Measurements from ENCODE around the gene BCL3. TPM values are rescaled to one million over a fixed set of nuclear protein-coding genes. Genes with fewer than 3 reads are reported as not detected.

BCL3 gene
- total and polyA plus RNA-seq, 2 of the 4 experiments (the other 2 are of a cell fraction) = 1.6 to 26.0 TPM

DNA sequence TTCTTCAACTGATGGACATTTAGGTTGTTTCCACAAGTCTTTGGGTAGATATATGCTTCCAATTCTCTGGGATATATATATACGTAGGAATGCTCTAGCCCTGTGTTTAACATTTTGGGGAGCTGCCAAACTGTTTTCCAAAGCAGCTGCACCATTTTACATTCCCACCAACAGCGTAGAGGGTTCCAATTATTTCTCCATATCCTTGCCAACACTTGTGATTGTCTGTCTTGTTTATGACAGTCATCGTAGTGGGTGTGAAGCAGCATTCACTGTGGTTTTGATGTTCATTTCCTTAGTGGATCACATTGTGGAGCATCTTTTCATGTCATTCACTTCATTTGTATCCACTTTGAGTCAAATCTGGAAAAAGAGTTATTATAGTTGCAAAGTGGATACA is 24.5 kb downstream of the BCL3 start:
- H3K27me3 ChIP-seq (ENCODE audit: control insufficient read depth, insufficient read depth, low read length) = no peaks in the 10 kb centered on the region

More for the DNA sequence above, 24.5 kb downstream of the BCL3 start:
- in situ Hi-C loops (cut with MboI; ENCODE audit: low sequenced_read_pairs) (loop anchor here (5.0 kb wide), 1 partner anchor 51 kb away; no protein-coding TSS in a partner anchor), intact Hi-C loops (cut with micrococcal nuclease) (loop anchor here (5.0 kb wide), 1 partner anchor 186 kb away; no protein-coding TSS in a partner anchor), dilution Hi-C loops (cut with HindIII; ENCODE audit: low sequenced_read_pairs, unreplicated experiment) (no loop called here)
- Histone ChIP-seq H4K8ac (ENCODE audit: low read depth in 2 of 2, low read length in 2 of 2) (peak overlapping the region; percentile 60 to 90), H3K9ac (ENCODE audit: low read depth, low read length) (no peak overlapping the region), H4K20me1 (ENCODE audit: insufficient read depth, low read length) (no peaks in the 10 kb centered on the region), H4K5ac (ENCODE audit: low read depth, low read length) (no peak overlapping the region), H3K4me2 (ENCODE audit: low read depth, low read length) (no peak overlapping the region), H3K4me3 (ENCODE audit: insufficient read depth, low read depth, low read length) (no peak overlapping the region), H2AFZ (replicated peaks; ENCODE audit: low read length, poor library complexity) (no peak overlapping the region), H3K9me3 (ENCODE audit: control insufficient read depth, insufficient read depth, low read length) (no peaks in the 10 kb centered on the region; the same call in 1 of the 2 replicates), H3K4me1 (ENCODE audit: control insufficient read depth, insufficient read depth, low read length) (peaks cover 12% of the 10 kb centered on the region), H3K4ac (ENCODE audit: low read depth, low read length) (peak overlapping the region; percentile 99; the same call in 1 of the 2 replicates), H2AK5ac (ENCODE audit: low read depth, low read length) (peak overlapping the region; percentile 88), H3K18ac (ENCODE audit: low read depth, low read length) (no peak overlapping the region), H3K79me1 (ENCODE audit: low read depth in 1 of 2, low read length in 2 of 2) (no peaks in the 10 kb centered on the region; a peak in 1 of 4 replicates), H3K9me1 (ENCODE audit: insufficient read depth, low read length) (peaks cover 15% of the 10 kb centered on the region), H3K23ac (ENCODE audit: low read depth, low read length) (peak overlapping the region; percentile 48; the same call in 1 of the 2 replicates), H3K36me3 (ENCODE audit: control insufficient read depth, insufficient read depth, low read length) (no peaks in the 10 kb centered on the region), H2BK20ac (ENCODE audit: low read depth, low read length) (peak overlapping the region; percentile 100), H3K27ac (ENCODE audit: insufficient read depth, low read length) (no peak overlapping the region), H3K14ac (replicated peaks; ENCODE audit: low read depth, low read length) (peak overlapping the region; percentile 98), H3K56ac (ENCODE audit: extremely low read depth, insufficient read depth, low read length) (no peak overlapping the region; the same call in 1 of the 2 replicates), H2AK9ac (replicated peaks; ENCODE audit: low read depth, low read length, poor library complexity) (no peak overlapping the region), H4K91ac (ENCODE audit: insufficient read depth, low read depth, low read length) (peak overlapping the region; percentile 97), H2BK120ac (ENCODE audit: low read depth, low read length) (peak overlapping the region; percentile 100), H2BK5ac (ENCODE audit: low read depth, low read length, poor library complexity, severe bottlenecking) (peak overlapping the region; percentile 100), H2BK15ac (ENCODE audit: low read depth, low read length) (peak overlapping the region; percentile 93)
- BruUV-seq (replicated peaks) = no TSS peak
- WGBS, 2 experiments (ENCODE audit: extremely low coverage in 2 of 2, insufficient read length in 1 of 2) = no CpG with 5 or more reads among the region's 3 CpGs
- ChIA-PET POLR2A (ENCODE audit: unreplicated experiment) (no interaction called here), CTCF (interaction anchor here (0.6 to 6.0 kb wide), 5 partner anchors 11 to 243 kb away, joined by 3 to 71 read pairs (median 4); no protein-coding TSS in a partner anchor)
- TF ChIP-seq SMC3 (IDR thresholded peaks at IDR 0.05; ENCODE audit: low read depth, low read length) = no peak
- TF ChIP-seq RFX5 (IDR thresholded peaks at IDR 0.05; ENCODE audit: low read depth, low read length) = no peak
- no peak for TF ChIP-seq NFE2L2 (IDR thresholded peaks at IDR 0.05; ENCODE audit: low read depth, low read length)
- no peak for TF ChIP-seq RAD21 (IDR thresholded peaks at IDR 0.05; ENCODE audit: low read length)
- TF ChIP-seq, protein P1, sequence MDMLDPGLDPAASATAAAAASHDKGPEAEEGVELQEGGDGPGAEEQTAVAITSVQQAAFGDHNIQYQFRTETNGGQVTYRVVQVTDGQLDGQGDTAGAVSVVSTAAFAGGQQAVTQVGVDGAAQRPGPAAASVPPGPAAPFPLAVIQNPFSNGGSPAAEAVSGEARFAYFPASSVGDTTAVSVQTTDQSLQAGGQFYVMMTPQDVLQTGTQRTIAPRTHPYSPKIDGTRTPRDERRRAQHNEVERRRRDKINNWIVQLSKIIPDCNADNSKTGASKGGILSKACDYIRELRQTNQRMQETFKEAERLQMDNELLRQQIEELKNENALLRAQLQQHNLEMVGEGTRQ (IDR thresholded peaks at IDR 0.05; ENCODE audit: low read depth, low read length) = no peak
- TF ChIP-seq FOS (IDR thresholded peaks at IDR 0.05; ENCODE audit: low read depth, low read length) = no peak
- TF ChIP-seq MAFK (IDR thresholded peaks at IDR 0.05; ENCODE audit: low read depth, low read length) = no peak
- TF ChIP-seq CEBPB (IDR thresholded peaks at IDR 0.05; ENCODE audit: low read depth, low read length) = no peak
- peak; percentile 46 for DNase-seq
- no peak for ATAC-seq (ENCODE audit: low read depth)
